Measurements from ENCODE around the gene HK3. TPM values are rescaled to one million over a fixed set of nuclear protein-coding genes. Genes with fewer than 3 reads are reported as not detected.
"Not testable (repeated sequence)": the region's sequence is repeated elsewhere in the genome, so short reads cannot be mapped to it uniquely, and the experiment has no call there.

HK3 gene
- total and polyA plus RNA-seq, 7 experiments from 2014 or later: 0.27 to 118 (median 2.0) TPM; not detected in 1

GRCh38 chr5:176870644-176871043 is 28.5 kb downstream of the HK3 start:
- CTCF ChIA-PET, ATAC-seq: not testable (repeated sequence)

GRCh38 chr5:176870110-176870591 is 29.0 kb downstream of the HK3 start:
- H3K27me3 ChIP-seq (ENCODE audit: control insufficient read depth in 2 of 2, insufficient read depth in 2 of 2, low read length in 2 of 2): no peaks in the 10 kb centered on the region
- H3K9me3 ChIP-seq (ENCODE audit: control insufficient read depth in 2 of 3, low read length in 3 of 3): no peaks in the 10 kb centered on the region
- intact Hi-C loops (cut with micrococcal nuclease): no loop called here
- CTCF ChIA-PET: no interaction called here
- no peaks in the 10 kb centered on the region for H3K36me3 ChIP-seq (ENCODE audit: control insufficient read depth in 2 of 3, insufficient read depth in 3 of 3, low read length in 3 of 3)
- H3K27ac ChIP-seq (ENCODE audit: low read depth, low read length): no peak overlapping the region
- H3K27ac Mint-ChIP-seq: no peak overlapping the region
- POLR2A ChIA-PET: no interaction called here
- no peaks in the 10 kb centered on the region for H3K4me1 ChIP-seq (ENCODE audit: control insufficient read depth in 2 of 2, insufficient read depth in 2 of 2, low read length in 2 of 2)
- no peak for DNase-seq
- no peak overlapping the region for H3K4me3 Mint-ChIP-seq
- H3K9me3 Mint-ChIP-seq: peaks cover 0 to 4% (median 0%) of the 10 kb centered on the region in 11 donors
- no peak for ATAC-seq
- H3K4me3 ChIP-seq (ENCODE audit: low read length): no peak overlapping the region
- H3K27me3 Mint-ChIP-seq: peaks cover 14 to 39% (median 20%) of the 10 kb centered on the region in 5 donors
- peaks cover 0 to 16% (median 3%) of the 10 kb centered on the region in 7 donors for H3K4me1 Mint-ChIP-seq
- peaks cover 0 to 1% (median 0%) of the 10 kb centered on the region in 5 donors for H3K36me3 Mint-ChIP-seq

More at GRCh38 chr5:176870644-176871043, 28.5 kb downstream of the HK3 start:
- H3K36me3 Mint-ChIP-seq; H3K4me1 ChIP-seq (ENCODE audit: control insufficient read depth in 2 of 2, insufficient read depth in 2 of 2, low read length in 2 of 2); H3K27ac Mint-ChIP-seq; DNase-seq; H3K4me3 ChIP-seq (ENCODE audit: low read length); H3K9me3 ChIP-seq (ENCODE audit: control insufficient read depth in 2 of 3, low read length in 3 of 3); H3K27me3 ChIP-seq (ENCODE audit: control insufficient read depth in 2 of 2, insufficient read depth in 2 of 2, low read length in 2 of 2); H3K9me3 Mint-ChIP-seq; H3K4me3 Mint-ChIP-seq; POLR2A ChIA-PET; H3K36me3 ChIP-seq (ENCODE audit: control insufficient read depth in 2 of 3, insufficient read depth in 3 of 3, low read length in 3 of 3); intact Hi-C loops (cut with micrococcal nuclease); H3K27ac ChIP-seq (ENCODE audit: low read depth, low read length): not testable (repeated sequence)
- Mint-ChIP-seq H3K4me1 (peaks cover 0 to 20% (median 5%) of the 10 kb centered on the region in 7 donors), H3K27me3 (peaks cover 16 to 39% (median 25%) of the 10 kb centered on the region in 5 donors)

GRCh38 chr5:176869501-176870109 is 29.5 kb downstream of the HK3 start:
- ChIA-PET POLR2A (no interaction called here), CTCF (no interaction called here)
- Mint-ChIP-seq H3K36me3 (peaks cover 0 to 1% (median 0%) of the 10 kb centered on the region in 5 donors), H3K9me3 (peaks cover 0 to 4% (median 0%) of the 10 kb centered on the region in 11 donors), H3K27me3 (peaks cover 14 to 35% (median 16%) of the 10 kb centered on the region in 5 donors), H3K4me1 (peaks cover 0 to 16% (median 0%) of the 10 kb centered on the region in 7 donors), H3K4me3 (no peak overlapping the region), H3K27ac (no peak overlapping the region)
- no peak overlapping the region for H3K4me3 ChIP-seq (ENCODE audit: low read length)
- no peaks in the 10 kb centered on the region for H3K4me1 ChIP-seq (ENCODE audit: control insufficient read depth in 2 of 2, insufficient read depth in 2 of 2, low read length in 2 of 2)
- no peaks in the 10 kb centered on the region for H3K36me3 ChIP-seq (ENCODE audit: control insufficient read depth in 2 of 3, insufficient read depth in 3 of 3, low read length in 3 of 3)
- no peak for ATAC-seq
- H3K27me3 ChIP-seq (ENCODE audit: control insufficient read depth in 2 of 2, insufficient read depth in 2 of 2, low read length in 2 of 2): no peaks in the 10 kb centered on the region
- H3K9me3 ChIP-seq (ENCODE audit: control insufficient read depth in 2 of 3, low read length in 3 of 3): no peaks in the 10 kb centered on the region
- no peak overlapping the region for H3K27ac ChIP-seq (ENCODE audit: low read depth, low read length)
- intact Hi-C loops (cut with micrococcal nuclease): no loop called here
- no peak for DNase-seq

- H3K9me3 ChIP-seq (ENCODE audit: control insufficient read depth in 2 of 3, low read length in 3 of 3): no peaks in the 10 kb centered on the region
- no peak overlapping the region for H3K27ac Mint-ChIP-seq
- H3K27me3 Mint-ChIP-seq: peaks cover 14 to 31% (median 20%) of the 10 kb centered on the region in 5 donors
- H3K4me3 ChIP-seq (ENCODE audit: low read length): no peak overlapping the region
- no peak overlapping the region for H3K4me3 Mint-ChIP-seq
- no peak overlapping the region for H3K27ac ChIP-seq (ENCODE audit: low read depth, low read length)
- H3K36me3 Mint-ChIP-seq: peaks cover 0 to 1% (median 0%) of the 10 kb centered on the region in 5 donors
- H3K36me3 ChIP-seq (ENCODE audit: control insufficient read depth in 2 of 3, insufficient read depth in 3 of 3, low read length in 3 of 3): no peaks in the 10 kb centered on the region
- no peak for ATAC-seq
- ChIA-PET POLR2A (no interaction called here), CTCF (no interaction called here)
- no peak for DNase-seq
- H3K9me3 Mint-ChIP-seq: peaks cover 0 to 4% (median 0%) of the 10 kb centered on the region in 11 donors
- no peaks in the 10 kb centered on the region for H3K4me1 ChIP-seq (ENCODE audit: control insufficient read depth in 2 of 2, insufficient read depth in 2 of 2, low read length in 2 of 2)
- H3K27me3 ChIP-seq (ENCODE audit: control insufficient read depth in 2 of 2, insufficient read depth in 2 of 2, low read length in 2 of 2): no peaks in the 10 kb centered on the region
- intact Hi-C loops (cut with micrococcal nuclease): no loop called here
- peaks cover 0 to 15% (median 0%) of the 10 kb centered on the region in 7 donors for H3K4me1 Mint-ChIP-seq
These were observed 30.4 kb downstream of the HK3 start for GRCh38 chr5:176868731-176869130.

GRCh38 chr5:176868126-176868525 is 31.0 kb downstream of the HK3 start:
- H3K27me3 ChIP-seq (ENCODE audit: control insufficient read depth in 2 of 2, insufficient read depth in 2 of 2, low read length in 2 of 2): no peaks in the 10 kb centered on the region
- ChIA-PET CTCF (no interaction called here), POLR2A (no interaction called here)
- Mint-ChIP-seq H3K9me3 (peaks cover 0 to 4% (median 0%) of the 10 kb centered on the region in 11 donors), H3K4me3 (no peak overlapping the region), H3K27ac (no peak overlapping the region), H3K4me1 (peaks cover 0 to 13% (median 0%) of the 10 kb centered on the region in 7 donors), H3K36me3 (peaks cover 0 to 1% (median 0%) of the 10 kb centered on the region in 5 donors), H3K27me3 (peaks cover 18 to 34% (median 24%) of the 10 kb centered on the region in 5 donors)
- no peak overlapping the region for H3K27ac ChIP-seq (ENCODE audit: low read depth, low read length)
- H3K4me3 ChIP-seq (ENCODE audit: low read length): no peak overlapping the region
- H3K4me1 ChIP-seq (ENCODE audit: control insufficient read depth in 2 of 2, insufficient read depth in 2 of 2, low read length in 2 of 2): no peaks in the 10 kb centered on the region
- H3K36me3 ChIP-seq (ENCODE audit: control insufficient read depth in 2 of 3, insufficient read depth in 3 of 3, low read length in 3 of 3): no peaks in the 10 kb centered on the region
- ATAC-seq (no peak), DNase-seq (no peak)
- no peaks in the 10 kb centered on the region for H3K9me3 ChIP-seq (ENCODE audit: control insufficient read depth in 2 of 3, low read length in 3 of 3)
- intact Hi-C loops (cut with micrococcal nuclease): no loop called here

- no peak for DNase-seq
- Mint-ChIP-seq H3K9me3 (peaks cover 0 to 3% (median 0%) of the 10 kb centered on the region in 11 donors), H3K4me3 (no peak overlapping the region), H3K36me3 (no peaks in the 10 kb centered on the region), H3K4me1 (peaks cover 0 to 13% (median 0%) of the 10 kb centered on the region in 7 donors), H3K27me3 (peaks cover 20 to 39% (median 29%) of the 10 kb centered on the region in 5 donors), H3K27ac (no peak overlapping the region)
- POLR2A ChIA-PET: no interaction called here
- CTCF ChIA-PET: no interaction called here
- Histone ChIP-seq H3K4me3 (ENCODE audit: low read length) (no peak overlapping the region), H3K27me3 (ENCODE audit: control insufficient read depth in 2 of 2, insufficient read depth in 2 of 2, low read length in 2 of 2) (no peaks in the 10 kb centered on the region), H3K27ac (ENCODE audit: low read depth, low read length) (no peak overlapping the region), H3K4me1 (ENCODE audit: control insufficient read depth in 2 of 2, insufficient read depth in 2 of 2, low read length in 2 of 2) (no peaks in the 10 kb centered on the region), H3K36me3 (ENCODE audit: control insufficient read depth in 2 of 3, insufficient read depth in 3 of 3, low read length in 3 of 3) (no peaks in the 10 kb centered on the region), H3K9me3 (ENCODE audit: control insufficient read depth in 2 of 3, low read length in 3 of 3) (no peaks in the 10 kb centered on the region)
- no peak for ATAC-seq
- intact Hi-C loops (cut with micrococcal nuclease): no loop called here
These were observed 32.3 kb downstream of the HK3 start for GRCh38 chr5:176866707-176867310.

Data from naive thymus-derived CD4-positive, alpha-beta T cell (primary cell).